Measurements from ENCODE around the gene CDH24.

CDH24 gene, protein sequence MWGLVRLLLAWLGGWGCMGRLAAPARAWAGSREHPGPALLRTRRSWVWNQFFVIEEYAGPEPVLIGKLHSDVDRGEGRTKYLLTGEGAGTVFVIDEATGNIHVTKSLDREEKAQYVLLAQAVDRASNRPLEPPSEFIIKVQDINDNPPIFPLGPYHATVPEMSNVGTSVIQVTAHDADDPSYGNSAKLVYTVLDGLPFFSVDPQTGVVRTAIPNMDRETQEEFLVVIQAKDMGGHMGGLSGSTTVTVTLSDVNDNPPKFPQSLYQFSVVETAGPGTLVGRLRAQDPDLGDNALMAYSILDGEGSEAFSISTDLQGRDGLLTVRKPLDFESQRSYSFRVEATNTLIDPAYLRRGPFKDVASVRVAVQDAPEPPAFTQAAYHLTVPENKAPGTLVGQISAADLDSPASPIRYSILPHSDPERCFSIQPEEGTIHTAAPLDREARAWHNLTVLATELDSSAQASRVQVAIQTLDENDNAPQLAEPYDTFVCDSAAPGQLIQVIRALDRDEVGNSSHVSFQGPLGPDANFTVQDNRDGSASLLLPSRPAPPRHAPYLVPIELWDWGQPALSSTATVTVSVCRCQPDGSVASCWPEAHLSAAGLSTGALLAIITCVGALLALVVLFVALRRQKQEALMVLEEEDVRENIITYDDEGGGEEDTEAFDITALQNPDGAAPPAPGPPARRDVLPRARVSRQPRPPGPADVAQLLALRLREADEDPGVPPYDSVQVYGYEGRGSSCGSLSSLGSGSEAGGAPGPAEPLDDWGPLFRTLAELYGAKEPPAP

DNA sequence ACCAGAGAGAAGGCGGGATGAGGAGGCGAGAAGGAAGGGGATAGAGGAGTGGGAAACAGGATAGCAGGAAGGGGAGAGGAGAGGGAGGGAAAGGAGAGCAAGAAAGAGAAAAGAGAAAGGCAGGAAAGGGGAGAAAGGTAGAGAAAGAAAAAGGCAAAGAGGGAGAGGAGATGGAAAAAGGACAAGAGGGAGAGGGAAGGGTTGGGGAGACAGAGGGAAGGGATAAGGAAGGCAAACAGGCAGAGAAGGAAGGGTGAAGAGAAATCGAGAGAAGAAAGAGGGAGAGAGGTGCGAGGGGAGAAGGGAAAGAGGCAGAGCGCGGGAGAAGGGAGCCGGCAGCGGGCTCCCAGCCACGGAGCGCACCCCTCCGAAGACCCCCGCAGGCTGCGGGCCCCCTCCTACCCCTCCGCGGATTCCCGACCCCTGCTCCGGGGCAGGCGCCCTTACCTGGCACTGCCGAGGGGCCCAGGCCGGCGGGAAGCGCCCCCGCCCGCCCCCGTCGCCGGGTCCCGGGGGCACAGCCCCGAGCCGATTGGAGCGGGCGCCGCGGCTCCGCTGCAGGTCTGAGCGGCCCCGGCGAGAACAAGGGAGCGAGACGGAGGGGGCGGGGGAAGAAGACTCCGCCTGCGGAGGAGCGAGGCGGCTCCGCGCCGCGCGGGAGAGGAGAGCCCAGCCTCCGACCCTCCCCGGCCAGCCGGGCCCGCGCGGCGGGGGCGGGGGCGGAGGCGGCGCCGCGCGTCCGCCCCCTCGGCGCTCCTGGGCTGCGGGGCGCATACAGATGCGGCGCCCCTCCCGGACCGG lies at the start of gene CDH24:
Gene CDH24 (minus strand): TSS at position 565 of the 801 bp plus-strand sequence. CDS start 1,787 bp downstream, outside the sequence.
- DNase-seq: peak; percentile 61

DNA sequence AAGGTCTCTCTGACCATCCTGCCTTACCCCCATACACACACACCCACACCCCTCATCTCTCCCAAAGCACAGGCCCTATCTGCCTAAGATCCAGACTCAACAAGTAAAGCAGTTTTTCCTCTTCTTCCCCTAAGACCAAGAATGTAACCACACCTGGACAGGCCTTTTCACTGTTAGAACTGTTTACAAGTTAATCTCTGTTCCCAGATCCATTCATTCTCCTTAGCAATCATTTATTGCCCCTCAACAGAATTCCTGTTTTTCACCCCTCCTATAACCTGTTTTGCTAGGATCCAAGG lies 49.4 kb upstream of the CDH24 start:
- no peak for DNase-seq

DNA sequence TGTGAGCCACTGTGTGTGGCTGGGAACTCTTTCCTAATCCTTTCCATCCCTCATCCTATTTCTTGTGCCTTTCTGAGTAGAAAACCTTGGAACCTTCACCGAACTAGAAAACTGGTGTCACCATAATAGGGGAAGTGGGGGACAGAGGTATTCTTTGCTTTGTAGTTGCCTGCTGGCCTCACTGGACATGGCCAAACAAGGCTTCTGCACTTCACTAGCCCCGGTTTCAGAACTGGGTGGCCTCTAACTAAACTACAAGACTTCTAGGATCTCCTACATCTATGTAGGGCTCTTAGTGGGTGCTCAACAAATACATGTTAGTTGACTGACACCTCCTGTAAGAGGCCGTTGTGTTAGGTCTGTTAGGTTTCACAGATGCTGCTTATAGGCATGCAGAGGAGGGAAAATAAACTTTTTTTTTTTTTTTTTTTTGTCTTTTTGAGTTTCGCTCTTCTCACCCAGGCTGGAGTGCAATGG lies 48.1 kb upstream of the CDH24 start:
- DNase-seq: no peak

DNA sequence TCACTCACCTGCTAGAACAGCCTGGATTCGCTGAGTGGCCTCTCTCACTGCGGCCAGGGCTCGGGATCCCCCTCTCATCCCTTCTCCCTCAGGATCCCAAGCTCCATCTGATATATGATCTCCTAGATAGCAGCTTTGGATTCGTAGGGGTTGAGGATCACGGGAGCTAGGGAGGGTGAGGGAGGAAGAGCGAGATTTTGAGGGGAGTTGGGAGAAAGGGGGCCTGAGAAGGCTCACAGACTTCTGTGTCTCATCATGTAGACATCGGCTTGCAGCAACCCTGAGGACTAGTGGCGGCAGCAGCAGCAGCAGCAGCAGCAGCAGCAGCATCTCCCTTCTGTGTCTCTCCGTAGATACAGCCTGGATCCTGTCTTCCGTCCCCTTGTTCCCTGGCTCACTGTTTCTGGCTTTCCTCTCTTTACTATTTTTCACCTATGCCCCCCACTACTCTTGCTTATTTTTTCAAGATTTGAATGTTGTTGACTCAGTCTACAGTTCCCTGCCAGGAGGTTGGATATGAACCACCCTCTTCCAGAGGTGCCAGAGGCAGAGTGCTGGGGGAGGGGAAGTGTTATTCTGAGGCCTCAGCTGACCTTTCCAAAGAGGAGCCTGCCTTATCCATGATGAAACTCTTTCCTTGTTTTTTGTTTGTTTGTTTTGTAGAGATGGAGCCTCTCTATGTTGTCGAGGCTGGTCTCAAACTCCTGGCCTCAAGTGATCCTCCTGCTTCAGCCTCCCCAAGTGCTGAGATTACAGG lies 47.4 kb upstream of the CDH24 start, which contains the start of gene CIROP:
Gene CIROP (minus strand): TSS at position 399 of the 757 bp plus-strand sequence. CDS start 69 bp downstream, at position 330.
- DNase-seq: no peak

DNA sequence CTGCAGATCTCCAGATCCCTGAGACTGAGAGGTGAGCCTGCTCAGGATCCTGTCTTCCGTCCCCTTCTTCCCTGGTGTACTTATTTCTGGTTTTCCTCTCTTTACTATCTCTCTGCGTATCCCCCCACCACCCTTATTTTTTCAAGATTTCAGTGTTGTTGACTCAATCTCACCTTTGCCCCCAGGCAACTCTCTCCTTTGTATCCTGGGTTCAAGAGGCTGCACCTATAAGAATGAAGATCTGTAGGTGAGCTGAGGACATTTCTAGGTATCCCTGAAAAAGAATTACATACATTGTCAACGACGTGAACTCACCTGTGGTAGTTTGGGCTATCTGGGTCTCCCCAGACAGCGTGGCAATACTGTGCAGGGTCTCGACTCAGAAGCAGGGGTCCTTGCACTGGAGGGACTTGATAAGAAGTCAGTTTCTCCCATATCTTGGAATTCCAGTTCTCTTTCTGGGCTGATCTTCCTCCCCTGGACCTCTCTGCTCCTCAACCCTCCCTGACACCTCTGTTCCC lies 46.8 kb upstream of the CDH24 start:
- no peak for DNase-seq

DNA sequence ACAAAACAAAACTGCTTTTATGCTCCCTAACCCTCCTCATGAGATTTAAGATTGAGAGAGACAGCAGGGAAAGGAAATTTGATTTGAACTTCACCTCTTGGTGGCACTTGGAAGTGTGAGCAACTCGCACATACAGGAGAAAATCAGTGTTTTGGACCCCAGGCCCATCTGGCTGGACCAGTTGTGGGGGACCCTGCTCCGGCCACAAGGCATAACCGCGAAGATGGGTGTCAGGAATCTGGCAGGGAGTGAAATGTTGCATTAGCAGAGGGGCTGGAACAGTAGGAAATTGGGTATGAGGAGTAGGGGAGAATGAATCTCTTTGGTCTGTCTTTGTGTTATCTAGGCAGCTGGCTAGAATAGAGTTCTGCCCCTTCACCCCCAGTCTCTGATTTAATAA lies 46.3 kb upstream of the CDH24 start:
- DNase-seq: no peak

DNA sequence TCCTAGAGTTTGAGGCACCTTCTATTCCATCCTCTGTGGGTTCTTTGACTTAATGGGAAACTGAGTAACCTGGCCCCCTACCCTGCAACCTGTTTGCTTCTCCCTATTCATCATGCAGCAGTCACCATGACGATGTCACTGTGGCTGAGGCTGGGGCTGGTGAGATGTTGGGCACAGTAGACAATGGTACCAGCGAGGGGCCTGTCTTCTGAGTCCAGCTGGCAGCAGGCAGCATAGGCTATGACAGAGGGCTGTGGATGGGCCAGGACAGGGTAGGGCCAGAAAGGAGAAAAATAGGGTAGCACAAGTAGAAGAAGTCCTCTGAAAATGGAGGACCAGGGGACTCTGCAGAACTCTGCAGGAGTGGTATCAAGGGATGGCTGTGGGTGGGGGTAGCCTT lies 45.5 kb upstream of the CDH24 start:
- DNase-seq: no peak

DNA sequence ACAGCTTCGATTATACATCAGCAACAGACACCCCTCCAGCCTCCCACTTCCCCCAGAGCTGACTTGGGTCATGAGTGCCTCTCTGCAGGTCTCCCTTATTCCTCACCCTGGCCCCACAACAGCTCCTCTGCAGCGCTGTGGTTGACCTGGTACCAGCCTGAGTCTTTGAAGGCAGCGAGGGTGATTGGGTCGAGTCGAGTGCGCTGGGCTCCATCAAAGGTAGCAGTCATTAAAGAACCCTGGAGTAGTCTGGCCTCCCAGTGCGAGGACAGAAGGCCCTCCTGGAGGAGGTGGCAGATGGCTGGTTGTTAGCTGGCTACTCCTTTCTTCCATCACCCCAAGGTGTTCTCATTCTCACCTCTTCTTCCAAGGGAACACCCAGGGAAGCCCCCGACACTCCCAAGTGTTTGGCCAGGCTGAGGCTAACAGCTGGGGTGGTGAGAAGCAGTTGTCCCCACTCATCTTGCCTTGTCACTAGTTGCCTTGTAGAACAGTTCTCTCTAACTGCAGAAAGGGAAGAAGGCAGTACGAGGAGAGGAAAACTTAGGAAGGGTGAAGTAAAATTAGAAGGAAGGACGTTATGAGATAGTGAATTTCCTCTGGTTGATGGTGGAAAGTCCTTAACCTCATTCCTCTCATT lies 44.8 kb upstream of the CDH24 start:
- DNase-seq: no peak

DNA sequence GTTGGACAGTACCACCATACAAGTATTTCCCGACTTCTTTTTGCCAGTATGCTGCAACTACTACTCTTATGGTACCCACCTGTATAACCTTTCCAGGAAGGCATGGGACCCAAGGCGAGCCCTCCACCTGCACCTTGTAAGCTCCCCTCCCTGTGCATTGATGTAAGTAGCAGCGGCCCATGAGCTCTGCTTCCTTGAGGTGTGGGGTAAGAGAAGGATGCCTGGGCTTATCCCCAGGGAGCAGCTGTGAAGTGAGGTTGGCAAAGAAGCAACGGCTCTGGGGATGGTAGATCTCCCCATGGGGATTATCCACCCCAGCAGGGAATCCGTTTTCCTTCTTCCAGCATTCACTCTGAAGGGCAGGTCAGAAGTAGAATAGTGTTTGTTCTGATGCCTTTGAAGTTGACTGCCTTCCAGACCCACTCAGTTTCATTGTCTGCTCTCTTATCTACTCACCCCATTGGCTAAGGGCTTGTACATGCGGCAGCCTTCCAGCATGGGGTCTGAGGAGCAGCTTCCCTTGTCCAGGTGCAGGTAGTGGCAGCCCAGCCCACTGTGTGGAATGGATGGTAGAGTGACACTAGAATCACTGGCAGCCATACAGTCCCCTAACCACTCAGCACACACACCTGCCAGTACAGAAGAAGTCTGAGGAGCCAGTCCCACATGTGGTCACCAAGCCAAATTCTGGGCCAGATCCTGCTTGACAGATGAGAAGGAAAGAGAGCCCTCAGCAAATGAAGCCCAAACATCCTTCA lies 44.1 kb upstream of the CDH24 start:
- DNase-seq: no peak

DNA sequence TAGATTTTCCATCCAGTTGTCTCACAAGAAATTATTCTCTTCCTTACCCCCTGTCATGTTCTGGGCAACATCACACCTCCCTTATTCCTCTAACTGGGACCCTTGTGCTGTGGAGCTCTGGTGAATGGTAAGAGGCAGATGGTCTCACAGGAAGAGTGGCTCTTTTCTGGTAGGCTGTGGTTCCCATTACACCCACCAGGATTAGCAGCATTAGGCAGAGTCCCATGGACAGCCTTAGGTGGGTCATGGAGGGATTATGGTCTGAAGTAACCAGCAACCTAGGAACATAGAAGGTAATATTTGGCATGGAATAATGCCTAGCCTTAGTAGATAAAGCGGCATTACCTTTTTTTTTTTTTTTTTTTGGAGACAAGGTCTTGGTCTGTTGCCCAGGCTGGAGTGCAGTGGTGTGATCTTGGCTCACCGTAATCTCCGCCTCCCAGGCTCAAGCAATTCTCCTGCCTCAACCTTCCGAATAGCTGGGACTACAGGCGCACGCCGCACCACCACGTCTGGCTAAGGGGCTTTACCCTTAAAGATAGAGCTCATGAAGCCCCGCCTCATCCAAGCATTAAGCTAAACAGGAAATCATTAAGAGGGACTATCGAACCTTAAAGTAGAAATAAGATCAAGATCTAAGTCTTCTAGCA lies 42.0 kb upstream of the CDH24 start:
- DNase-seq: no peak

DNA sequence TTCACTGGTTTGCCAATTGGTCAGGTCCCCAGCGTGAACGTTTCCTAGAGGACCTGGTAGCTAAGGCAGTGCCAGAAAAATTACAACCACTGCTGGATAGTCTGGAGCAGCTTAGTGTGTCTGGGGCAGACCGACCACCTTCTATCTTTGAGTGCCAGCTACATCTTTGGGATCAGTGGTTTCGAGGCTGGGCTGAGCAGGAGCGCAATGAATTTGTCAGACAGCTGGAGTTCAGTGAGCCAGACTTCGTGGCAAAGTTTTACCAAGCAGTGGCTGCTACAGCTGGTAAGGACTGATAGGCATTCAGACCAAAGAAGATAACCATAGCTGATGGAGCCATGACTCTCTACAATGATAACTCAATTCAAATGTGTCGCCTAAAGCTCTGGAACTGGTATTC lies 40.5 kb upstream of the CDH24 start:
- DNase-seq: no peak

DNA sequence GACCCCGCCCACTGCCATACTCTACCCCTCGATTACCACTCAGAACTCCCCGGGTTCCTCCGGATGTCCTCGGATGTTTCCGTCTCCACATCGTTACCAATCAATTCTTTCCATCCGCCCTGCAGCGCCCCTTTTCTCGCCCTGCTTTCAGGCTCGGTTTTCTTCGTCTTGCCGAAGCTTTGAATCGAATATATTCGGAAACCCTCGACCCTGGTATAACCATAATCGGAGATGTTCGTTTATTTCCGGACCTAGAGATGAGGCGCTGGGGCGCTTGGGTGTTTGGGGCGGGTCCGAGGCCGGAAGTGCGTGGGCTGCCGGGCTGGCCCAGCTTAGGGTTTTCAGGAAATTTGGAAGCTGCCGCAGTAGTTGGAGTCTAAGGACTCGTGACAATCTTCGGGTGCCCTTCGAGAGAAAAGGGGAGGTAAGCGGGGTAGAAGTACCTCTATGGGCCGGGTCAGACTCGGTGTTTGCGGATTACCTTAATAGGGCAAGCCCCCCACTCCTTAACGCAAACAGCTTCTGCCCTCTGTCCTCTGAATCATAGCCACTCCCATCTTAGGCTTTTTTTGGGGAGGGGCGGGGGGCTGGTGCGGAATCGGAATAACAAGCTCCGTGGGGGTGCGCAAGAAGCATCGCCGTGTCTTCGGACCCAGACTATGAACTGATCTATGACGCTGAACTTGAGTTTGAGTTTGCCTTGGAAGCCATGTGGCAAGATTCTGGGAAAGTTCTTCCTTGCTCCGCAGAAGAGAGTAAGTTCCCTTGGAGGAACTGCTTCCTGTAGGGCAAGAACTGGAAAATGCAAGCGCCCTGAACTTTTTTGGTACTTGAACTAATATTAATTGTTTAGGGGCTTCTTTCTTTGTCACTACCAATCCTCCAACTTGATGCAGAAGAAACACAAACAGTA lies 38.1 kb upstream of the CDH24 start, which contains the start of gene C14orf119:
Gene C14orf119 (plus strand): TSS at position 310 of the 913 bp plus-strand sequence. CDS start 2,154 bp downstream, outside the sequence.
- peak; percentile 100 for DNase-seq

DNA sequence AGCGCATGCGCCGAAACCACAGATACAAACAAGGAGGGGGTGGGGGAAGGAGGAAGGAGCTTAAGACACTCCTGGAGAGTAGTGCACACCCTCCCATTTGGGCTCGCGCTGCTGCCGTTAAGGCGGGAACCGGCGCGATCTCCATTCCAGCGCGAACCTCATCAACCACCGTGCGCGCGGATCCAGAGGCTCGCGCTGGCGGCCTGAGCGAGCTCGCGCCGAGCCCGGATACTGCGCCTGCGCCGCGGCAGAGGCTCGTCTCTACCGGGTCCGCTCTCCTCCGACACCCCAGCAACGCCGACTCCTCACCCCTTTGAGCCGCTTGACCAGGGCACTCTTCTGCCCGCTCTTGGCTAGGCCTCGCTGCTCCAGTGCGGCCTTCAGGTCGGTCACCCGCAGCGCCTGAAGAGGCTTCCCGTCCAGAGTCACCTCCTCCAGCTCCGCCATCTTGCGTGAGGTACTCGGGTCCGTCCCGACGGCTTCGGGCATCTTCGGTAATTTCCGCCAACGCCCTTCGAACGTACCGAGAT lies 37.4 kb upstream of the CDH24 start, which contains the start of gene ACIN1:
Gene ACIN1 (minus strand): TSS at position 471 of the 530 bp plus-strand sequence. CDS start 24 bp downstream, at position 447.
- peak; percentile 66 for DNase-seq

DNA sequence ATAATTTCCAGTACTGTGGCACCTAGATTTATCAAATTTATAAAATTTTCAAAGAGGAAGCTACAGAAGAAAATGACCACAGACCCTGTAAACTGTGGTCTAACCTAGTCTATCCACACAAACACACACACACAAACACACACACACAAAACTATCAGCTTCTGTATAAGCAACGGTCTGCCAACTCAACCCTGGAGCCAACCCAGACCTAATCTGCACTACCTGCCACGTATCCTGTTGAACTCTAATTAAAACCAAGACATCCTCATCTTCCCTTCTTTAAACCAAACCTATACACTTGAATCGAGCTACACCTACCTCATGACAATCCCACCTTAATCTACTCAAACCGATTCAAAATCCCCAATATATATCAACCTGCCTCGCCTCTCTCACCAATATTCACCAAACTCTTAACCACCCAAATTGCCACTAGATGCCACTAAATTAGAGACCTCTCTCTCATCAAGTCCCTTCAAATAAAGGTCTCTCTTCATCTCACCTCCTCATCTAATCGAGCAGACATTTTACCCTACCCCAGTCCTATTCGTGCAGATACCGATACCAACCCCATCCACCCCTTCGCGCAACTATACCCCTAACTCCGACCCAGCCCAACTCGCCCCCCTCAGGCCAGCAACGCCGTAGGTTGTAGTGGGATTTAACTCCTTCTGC lies 36.8 kb upstream of the CDH24 start:
- DNase-seq: no peak

DNA sequence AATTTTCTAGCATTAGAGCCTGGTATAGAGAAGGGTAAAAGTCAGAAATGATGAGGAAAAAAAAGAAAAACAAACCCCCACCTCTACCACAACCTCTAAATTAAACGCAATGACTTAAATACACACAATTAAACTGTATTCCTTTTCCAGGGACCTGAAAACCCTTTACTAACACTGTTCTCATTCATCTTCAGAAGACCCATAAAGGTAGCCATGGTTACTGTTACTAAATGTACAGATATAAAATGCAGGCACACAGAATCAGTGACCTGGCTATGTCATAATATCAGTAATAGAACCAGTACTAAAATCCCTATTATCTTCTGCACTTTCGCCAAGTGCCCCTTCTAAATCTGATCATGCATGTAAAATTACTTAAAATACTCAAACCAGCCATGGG lies 36.2 kb upstream of the CDH24 start:
- DNase-seq: no peak

DNA sequence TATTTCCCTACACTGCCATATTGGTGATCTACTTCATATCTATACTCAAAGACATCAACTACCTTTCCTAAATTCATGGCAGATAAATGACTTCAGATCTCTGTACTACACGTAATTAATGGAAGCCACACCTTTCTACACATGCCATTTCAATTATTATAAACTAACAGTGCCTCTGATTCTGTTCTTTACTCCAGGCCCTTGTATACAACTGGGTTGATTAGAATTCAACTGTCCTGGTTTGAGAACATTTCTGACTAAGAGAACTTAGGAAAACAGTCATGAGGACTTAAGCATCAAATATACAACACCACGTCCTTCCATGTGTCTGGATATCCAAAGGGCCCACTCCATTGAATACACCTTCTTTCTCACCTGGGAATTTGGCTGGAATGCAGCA lies 35.8 kb upstream of the CDH24 start:
- no peak for DNase-seq

DNA sequence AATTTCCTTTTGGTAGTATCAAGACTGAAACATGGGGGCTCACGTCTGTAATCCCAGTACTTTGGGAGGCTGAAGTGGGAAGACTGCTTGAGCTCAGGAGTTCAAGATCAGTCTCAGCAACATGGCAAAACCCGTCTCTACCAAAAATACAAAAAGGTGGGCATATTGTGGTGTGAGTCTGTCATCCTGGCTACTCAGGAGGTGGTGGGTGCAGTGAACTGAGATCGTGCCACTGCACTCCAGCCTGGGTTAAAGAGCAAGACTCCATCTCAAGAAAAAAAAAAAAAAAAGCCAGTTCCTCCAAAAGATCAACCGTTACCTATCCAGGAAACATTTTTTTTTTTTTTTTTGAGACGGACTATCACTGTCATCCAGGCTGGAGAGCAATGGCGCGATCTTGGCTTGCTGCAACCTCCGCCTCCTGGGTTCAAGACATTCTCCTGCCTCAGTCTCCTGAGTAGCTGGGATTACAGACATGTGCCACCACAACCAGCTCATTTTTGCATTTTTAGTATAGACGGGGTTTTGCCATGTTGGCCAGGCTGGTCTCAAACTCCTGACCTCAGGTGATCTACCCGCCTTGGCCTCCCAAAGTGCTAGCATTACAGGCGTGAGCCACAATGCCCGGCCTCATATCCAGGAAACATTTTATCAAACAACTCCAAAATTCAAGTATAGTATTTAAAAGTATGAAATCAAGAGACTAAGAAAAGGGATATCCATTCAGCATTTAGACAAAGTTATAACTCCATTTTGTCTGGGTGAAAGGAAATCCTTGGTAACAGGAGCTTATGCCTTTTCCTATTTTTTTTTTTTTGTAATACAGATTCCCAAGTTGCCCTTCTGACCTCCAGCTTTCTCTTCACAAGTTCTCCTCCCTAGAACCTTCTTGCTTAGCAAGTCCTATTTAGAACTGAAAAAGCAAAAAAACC lies 34.2 kb upstream of the CDH24 start:
- DNase-seq: no peak
